Motor neuron (in vitro differentiated cells): ENCODE results near the gene TRIM8. TPM values are rescaled to one million over a fixed set of nuclear protein-coding genes. Genes with fewer than 3 reads are reported as not detected.
A peak's percentile ranks its signal among the peaks of the same experiment; 100 is the strongest.

Experiments
- ATAC-seq, 8 experiments: fragments of 200-7000 bp; cut with Tn5 transposase; replicated peaks in 6 of 8; 2 replicates each; pipeline ENCODE4 v1.8.0; 2021; ENCODE audit warnings: mild to moderate bottlenecking in 8 of 8, moderate library complexity in 8 of 8
- H3K27ac ChIP-seq, 2 donors: fragments of 250-450 bp; sonication (Bioruptor Pico); 2 replicates each; pipeline ENCODE4 v1.9.0; 2021; ENCODE audit warnings: antibody characterized with exemption in 2 of 2, mild to moderate bottlenecking in 2 of 2, moderate library complexity in 1 of 2
- H3K4me1 ChIP-seq, 2 donors: fragments of 250-450 bp; sonication (Bioruptor Pico); replicated peaks in 1 of 2; 2 replicates each; pipeline ENCODE4 v1.6.1; 2021; ENCODE audit warnings: antibody characterized with exemption in 2 of 2, mild to moderate bottlenecking in 2 of 2, moderate library complexity in 1 of 2
- H3K4me3 ChIP-seq, 5 donors: fragments of 250-450 bp; sonication (Bioruptor Pico); 2 replicates each; pipeline ENCODE4 v1.9.0; 2021; ENCODE audit warnings: antibody characterized with exemption in 5 of 5, mild to moderate bottlenecking in 5 of 5, moderate library complexity in 4 of 5
- WGBS, 10 experiments: fragments of 450-650 bp; shearing (Covaris generic); methylation state at CpG; one replicate each; pipeline ENCODE4 v1.0.0; 2022; 5-methylcytosine and 5-hydroxymethylcytosine counted together
- in situ Hi-C, 9 experiments: fragments of 400-800 bp; cut with MboI; loops; one replicate each; pipeline ENCODE4 v1.15.0; 2021; ENCODE audit warnings: low sequenced_read_pairs in 9 of 9, low pct_unique_long_range_greater_than_20kb in 2 of 9; ENCODE audit not compliant: unreplicated experiment in 9 of 9
- total RNA-seq, 8 experiments: library from RNA; unstranded; fragments of 300-600 nt; gene quantifications; 2 replicates each; pipeline versions ENCODE4 v1.2.3 to v1.2.4, GENCODE V29; 2022

The TRIM8 gene
- total RNA-seq, 8 experiments from 2014 or later, result 42.5 to 84.5 (median 68.6) TPM

DNA sequence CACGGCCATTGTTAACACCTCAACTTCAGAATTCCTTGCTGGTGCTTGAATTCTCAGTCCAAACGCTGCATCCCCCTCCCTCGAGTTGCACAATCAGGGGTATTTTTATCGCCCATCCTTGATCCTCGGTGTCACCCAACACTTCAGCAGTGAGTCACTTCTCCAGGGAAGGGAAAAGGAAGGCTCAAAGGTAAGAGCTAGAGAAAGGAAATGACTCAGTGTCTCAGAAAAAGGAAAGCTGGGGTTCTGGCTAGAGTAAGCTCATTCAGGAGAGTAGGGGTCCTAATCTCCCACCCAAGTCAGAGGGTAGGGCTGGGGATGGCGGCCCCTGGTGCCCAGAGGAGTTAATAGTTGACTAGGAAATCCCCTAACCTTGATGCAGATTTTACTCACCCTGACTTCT is 39.8 kb upstream of the TRIM8 start:
- 20 to 89% (median 79%) methylated on average over 1 to 6 of the region's 6 CpGs; no CpG with 5 or more reads in 2 of the 10 experiments for WGBS, 10 experiments
- in situ Hi-C loops, result no loop called here
- H3K4me3 ChIP-seq, result no peak overlapping the region
- peaks cover 0 to 9% of the 10 kb centered on the region in 2 donors for H3K4me1 ChIP-seq
- ATAC-seq, result peak in 2 of 8 experiments; percentile 58 to 62
- no peak overlapping the region for H3K27ac ChIP-seq

DNA sequence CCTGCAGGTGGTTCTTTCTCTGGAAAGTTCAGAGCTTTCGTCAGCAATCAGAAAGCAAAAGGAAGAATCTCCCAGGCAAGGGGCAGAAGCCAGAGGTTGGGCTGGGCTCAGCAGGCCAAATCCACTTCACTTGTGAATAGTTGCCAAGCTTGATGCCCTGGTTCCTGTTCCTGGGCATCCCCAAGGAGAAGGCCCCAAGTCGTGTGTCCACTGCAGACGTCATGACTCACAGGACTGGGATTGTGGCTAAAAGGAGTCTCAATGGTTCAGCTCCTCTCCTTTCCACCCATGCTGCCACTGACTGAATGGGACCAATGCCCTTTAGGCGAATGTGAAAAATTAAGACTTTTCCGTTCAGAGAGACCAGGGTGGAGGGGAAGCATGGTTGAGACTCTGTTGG is 38.6 kb upstream of the TRIM8 start:
- no peak for ATAC-seq
- 70 to 100% (median 89%) methylated on average over 1 to 5 of the region's 5 CpGs; no CpG with 5 or more reads in 4 of the 10 experiments for WGBS, 10 experiments
- in situ Hi-C loops, result no loop called here
- no peak overlapping the region for H3K4me3 ChIP-seq
- no peak overlapping the region for H3K27ac ChIP-seq
- H3K4me1 ChIP-seq, result no peaks in the 10 kb centered on the region

DNA sequence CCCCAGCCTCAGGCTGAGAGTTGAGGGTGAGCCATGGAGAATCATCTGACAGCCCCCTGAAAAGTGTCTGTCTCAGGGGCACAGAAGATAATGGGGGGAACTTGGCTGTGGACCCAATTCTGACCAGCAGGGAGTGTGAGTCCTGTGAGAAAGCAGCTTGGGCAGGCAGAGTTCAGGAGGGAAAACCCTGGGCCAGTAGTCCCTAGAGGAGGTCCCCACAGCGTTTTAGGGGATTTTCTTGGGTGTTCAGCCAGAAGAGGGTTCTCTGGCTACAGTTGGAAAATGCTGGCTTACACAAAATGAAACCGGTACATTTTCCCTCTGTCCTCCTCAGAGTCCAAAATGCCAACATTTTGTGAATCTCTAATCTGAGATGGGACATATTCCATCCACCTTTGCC is 35.8 kb upstream of the TRIM8 start:
- no peak overlapping the region for H3K27ac ChIP-seq
- H3K4me1 ChIP-seq, result peaks cover 22% of the 10 kb centered on the region in 2 donors
- in situ Hi-C loops, result no loop called here
- no peak overlapping the region for H3K4me3 ChIP-seq
- 60 to 100% (median 86%) methylated on average over 1 to 2 of the region's 2 CpGs; no CpG with 5 or more reads in 4 of the 10 experiments for WGBS, 10 experiments
- ATAC-seq, result no peak

DNA sequence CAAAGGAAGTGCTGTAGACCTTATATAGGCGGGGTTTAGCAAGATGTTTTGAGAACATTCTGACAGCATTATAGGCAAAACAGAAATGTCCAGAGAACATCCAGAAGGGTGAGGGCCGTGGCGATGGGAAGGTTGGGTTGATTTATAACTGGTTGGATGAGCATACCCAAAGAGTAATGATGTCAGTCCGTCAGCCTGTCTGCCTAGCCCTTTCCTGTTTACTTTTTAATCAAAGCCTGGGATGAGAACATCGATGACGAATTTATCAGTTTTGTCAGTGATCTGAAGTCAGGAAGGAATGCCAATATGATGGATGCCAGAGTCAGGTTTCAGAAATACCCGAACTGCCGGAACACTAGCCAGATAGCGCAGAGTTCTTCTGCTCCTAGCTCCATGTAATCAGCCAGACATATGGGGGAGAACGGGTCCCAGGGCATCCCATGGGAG is 33.8 kb upstream of the TRIM8 start:
- ATAC-seq, result no peak
- no peak overlapping the region for H3K27ac ChIP-seq

DNA sequence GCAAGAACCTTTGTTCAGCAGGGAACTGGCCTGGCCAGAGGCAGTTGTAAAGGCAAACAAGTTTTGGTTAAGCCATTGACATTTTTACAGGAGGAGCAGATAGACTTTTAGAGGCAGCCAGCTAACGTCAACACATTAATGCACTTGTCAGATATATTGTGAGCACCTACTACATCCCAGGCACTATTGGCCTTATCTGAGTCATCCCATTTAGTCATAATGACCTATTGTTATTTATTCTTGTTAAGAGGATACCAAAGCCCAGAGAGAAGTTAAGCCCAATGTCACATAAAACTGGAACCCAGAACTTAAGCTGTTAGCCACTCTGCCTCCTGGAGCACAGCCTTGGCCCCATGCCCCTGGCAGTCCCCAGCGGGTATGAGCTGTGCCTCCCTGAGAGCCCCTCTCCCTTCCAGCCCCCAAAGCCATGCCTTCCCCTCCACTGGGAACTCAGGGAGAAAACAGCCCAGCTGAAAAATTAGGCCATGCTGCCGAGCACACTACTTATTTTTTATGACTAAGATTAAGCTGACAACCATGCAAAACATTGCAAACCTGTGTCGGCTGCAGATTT is 32.7 kb upstream of the TRIM8 start:
- in situ Hi-C loops, result no loop called here
- H3K27ac ChIP-seq, result no peak overlapping the region
- H3K4me3 ChIP-seq, result no peak overlapping the region
- WGBS, 10 experiments, result 36 to 80% (median 67%) methylated on average over 1 to 3 of the region's 4 CpGs; no CpG with 5 or more reads in 4 of the 10 experiments
- H3K4me1 ChIP-seq, result peaks cover 24 to 36% of the 10 kb centered on the region in 2 donors
- peak in 1 of 8 experiments; percentile 4 for ATAC-seq

More for the DNA sequence above, 33.8 kb upstream of the TRIM8 start:
- H3K4me1 ChIP-seq, result peaks cover 24 to 35% of the 10 kb centered on the region in 2 donors
- 50 to 100% (median 90%) methylated on average over 1 to 10 of the region's 10 CpGs for WGBS, 10 experiments
- no peak overlapping the region for H3K4me3 ChIP-seq
- in situ Hi-C loops, result no loop called here

DNA sequence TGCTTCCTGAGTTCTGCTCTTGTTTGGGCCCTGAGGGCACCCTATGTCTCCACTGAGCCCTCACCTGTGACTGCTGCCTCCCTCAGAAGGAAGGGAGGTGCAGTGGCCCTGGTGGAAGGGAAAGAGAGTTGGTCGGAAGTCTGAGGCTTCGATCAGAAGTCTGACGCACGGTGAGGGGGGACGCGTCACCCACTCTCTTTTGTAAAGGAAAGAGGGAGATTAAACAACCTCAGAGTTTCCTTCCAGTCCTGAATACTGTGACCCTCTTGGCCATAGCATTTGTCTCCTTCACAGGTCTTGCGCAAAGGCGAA is 31.4 kb upstream of the TRIM8 start:
- WGBS, 10 experiments, result 91 to 100% (median 100%) methylated on average over 1 to 6 of the region's 8 CpGs; no CpG with 5 or more reads in 6 of the 10 experiments
- H3K4me3 ChIP-seq, result no peak overlapping the region
- in situ Hi-C loops, result no loop called here
- peak overlapping the region; percentile 16 to 85 for H3K27ac ChIP-seq
- peaks cover 24 to 36% of the 10 kb centered on the region in 2 donors for H3K4me1 ChIP-seq
- no peak for ATAC-seq

DNA sequence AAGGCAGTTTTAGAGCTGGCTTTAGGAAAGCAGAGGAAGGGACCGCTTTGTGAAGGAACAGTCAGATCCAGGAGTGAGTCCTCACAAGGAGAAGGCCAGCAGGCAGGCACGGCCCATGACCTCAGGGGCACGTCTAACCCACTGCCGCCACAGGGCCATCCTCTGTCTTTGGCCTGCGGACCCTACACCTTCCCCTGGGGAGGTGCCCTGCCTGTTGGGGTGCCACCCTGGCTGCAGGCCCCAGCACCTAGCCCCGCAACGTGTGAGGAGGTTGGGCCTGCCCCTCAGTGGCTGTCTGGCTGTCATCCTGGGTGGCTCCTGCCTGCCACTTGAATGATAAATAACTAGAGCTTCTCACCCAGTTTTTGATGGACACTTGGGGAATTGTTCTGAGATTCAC is 31.0 kb upstream of the TRIM8 start:
- WGBS, 10 experiments, result 100% methylated on average over 1 to 2 of the region's 7 CpGs; no CpG with 5 or more reads in 8 of the 10 experiments
- Histone ChIP-seq H3K4me3 (no peak overlapping the region), H3K4me1 (peaks cover 24 to 36% of the 10 kb centered on the region in 2 donors), H3K27ac (peak overlapping the region; percentile 16 to 85)
- in situ Hi-C loops, result no loop called here
- ATAC-seq, result no peak

DNA sequence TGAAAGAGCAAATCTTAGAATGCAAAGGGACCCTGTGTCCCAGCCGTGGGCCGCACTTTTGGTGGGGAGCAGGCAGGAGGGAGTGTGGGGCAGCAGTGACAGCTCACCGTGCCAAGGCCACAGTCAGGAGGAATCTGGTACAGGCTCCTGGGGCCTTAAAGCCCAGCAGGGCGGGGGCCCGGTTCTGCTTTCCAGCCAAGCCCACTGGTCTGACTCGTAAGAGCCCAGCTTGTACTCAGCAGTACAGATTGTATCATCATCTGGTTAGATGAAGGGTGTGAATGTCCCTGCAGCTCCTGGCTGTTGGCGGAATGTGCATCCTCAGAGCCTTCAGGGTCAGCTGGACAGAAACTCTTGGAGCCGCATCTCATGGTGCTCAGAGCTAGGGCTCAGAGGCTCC is 30.5 kb upstream of the TRIM8 start:
- Histone ChIP-seq H3K4me3 (no peak overlapping the region), H3K27ac (peak overlapping the region in 1 of 2 donors; percentile 85), H3K4me1 (peaks cover 24 to 37% of the 10 kb centered on the region in 2 donors)
- peak in 2 of 8 experiments; percentile 47 to 53 for ATAC-seq
- in situ Hi-C loops, result no loop called here
- 10 to 100% (median 90%) methylated on average over 1 to 5 of the region's 8 CpGs; no CpG with 5 or more reads in 3 of the 10 experiments for WGBS, 10 experiments

- Histone ChIP-seq H3K27ac (no peak overlapping the region), H3K4me3 (no peak overlapping the region), H3K4me1 (peaks cover 24 to 48% of the 10 kb centered on the region in 2 donors)
- in situ Hi-C loops, result no loop called here
- ATAC-seq, result no peak
- 67 to 100% (median 90%) methylated on average over 1 to 4 of the region's 5 CpGs; no CpG with 5 or more reads in 1 of the 10 experiments for WGBS, 10 experiments
Observed at GRCh38 chr10:102614888-102615287, 29.4 kb upstream of the TRIM8 start.

- peaks cover 24 to 52% of the 10 kb centered on the region in 2 donors for H3K4me1 ChIP-seq
- ATAC-seq, result peak in 1 of 8 experiments; percentile 78
- no peak overlapping the region for H3K27ac ChIP-seq
- H3K4me3 ChIP-seq, result no peak overlapping the region
- WGBS, 10 experiments, result 59 to 100% (median 96%) methylated on average over 1 to 4 of the region's 7 CpGs; no CpG with 5 or more reads in 6 of the 10 experiments
- in situ Hi-C loops, result no loop called here
Observed at GRCh38 chr10:102615361-102615760, 28.9 kb upstream of the TRIM8 start.

GRCh38 chr10:102616066-102616770 is 28.1 kb upstream of the TRIM8 start:
- H3K27ac ChIP-seq, result no peak overlapping the region
- WGBS, 10 experiments, result 0 to 83% methylated on average over 1 of the region's 1 CpG; no CpG with 5 or more reads in 8 of the 10 experiments
- peak in 2 of 8 experiments; percentile 88 to 91 for ATAC-seq

GRCh38 chr10:102617041-102617440 is 27.2 kb upstream of the TRIM8 start:
- H3K27ac ChIP-seq, result no peak overlapping the region
- no peak for ATAC-seq
- no peak overlapping the region for H3K4me3 ChIP-seq
- peaks cover 16 to 50% of the 10 kb centered on the region in 2 donors for H3K4me1 ChIP-seq
- in situ Hi-C loops, result no loop called here
- 88 to 100% (median 95%) methylated on average over 4 to 9 of the region's 9 CpGs; no CpG with 5 or more reads in 4 of the 10 experiments for WGBS, 10 experiments

More at GRCh38 chr10:102616066-102616770, 28.1 kb upstream of the TRIM8 start:
- Histone ChIP-seq H3K4me1 (peaks cover 23 to 57% of the 10 kb centered on the region in 2 donors), H3K4me3 (no peak overlapping the region)
- in situ Hi-C loops, result no loop called here

DNA sequence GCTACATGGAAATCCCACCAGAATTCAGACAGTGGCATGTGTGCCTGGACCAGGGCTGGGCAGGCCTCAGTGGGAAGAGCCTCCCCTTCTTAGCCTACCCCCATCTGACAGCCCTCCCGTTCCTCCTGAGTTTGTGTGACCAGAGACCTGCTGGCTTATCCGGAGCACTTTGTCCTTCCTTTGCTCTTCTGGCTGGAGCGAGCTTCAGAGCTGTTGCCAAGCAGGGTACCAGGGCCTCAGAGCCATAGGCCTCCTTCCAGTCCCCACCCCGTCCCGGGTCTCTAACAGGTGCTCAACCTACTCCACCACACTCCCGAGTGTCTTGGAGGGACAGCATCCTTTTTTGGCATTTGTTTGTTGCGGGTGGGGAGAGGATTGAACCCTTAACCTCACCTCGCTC is 26.5 kb upstream of the TRIM8 start:
- 80 to 100% (median 90%) methylated on average over 2 to 6 of the region's 8 CpGs; no CpG with 5 or more reads in 5 of the 10 experiments for WGBS, 10 experiments
- ATAC-seq, result no peak
- Histone ChIP-seq H3K27ac (no peak overlapping the region), H3K4me3 (no peak overlapping the region), H3K4me1 (peaks cover 8 to 42% of the 10 kb centered on the region in 2 donors)
- in situ Hi-C loops, result no loop called here
